Measurements from ENCODE around the gene FIGNL2.
"Not testable (repeated sequence)": the region's sequence is repeated elsewhere in the genome, so short reads cannot be mapped to it uniquely, and the experiment has no call there.

DNA sequence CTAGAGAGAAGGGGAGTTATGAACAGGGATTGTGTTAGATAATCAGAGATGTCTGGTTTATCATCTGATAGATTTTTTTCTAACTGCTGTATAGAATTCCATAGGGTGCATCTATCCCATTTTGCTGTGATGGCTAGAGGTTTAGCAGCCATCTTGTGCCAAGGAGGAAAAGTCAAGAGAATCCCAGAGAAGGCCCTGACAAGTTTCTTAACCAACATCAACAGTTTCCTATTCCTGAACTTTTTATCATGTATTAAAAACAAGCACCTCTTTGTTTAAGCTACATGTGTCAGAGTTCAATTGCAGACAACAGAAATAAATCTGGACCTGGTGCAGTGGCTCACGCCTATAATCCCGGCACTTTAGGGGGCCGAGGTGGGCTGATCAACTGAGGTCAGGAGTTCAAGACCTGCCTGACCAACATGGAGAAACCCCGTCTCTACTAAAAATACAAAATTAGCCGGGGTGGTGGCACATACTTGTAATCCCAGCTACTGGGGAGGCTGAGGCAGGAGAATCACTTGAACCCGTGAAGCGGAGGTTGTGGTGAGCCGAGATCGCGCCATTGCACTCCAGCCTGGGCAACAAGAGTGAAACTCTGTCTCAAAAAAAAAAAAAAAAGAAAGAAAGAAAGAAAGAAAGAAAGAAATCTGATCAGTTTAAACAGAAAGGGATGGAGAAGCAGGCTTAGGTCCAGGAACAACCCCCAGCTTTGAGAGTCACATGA is 36.9 kb upstream of the FIGNL2 start:
- not testable (repeated sequence) for TF ChIP-seq CTCF (IDR thresholded peaks at IDR 0.05; ENCODE audit: low read depth, low read length, missing input control); ATF3 (IDR thresholded peaks at IDR 0.05); FOXA1 (IDR thresholded peaks at IDR 0.05); SP1 (IDR thresholded peaks at IDR 0.05); REST (IDR thresholded peaks at IDR 0.05); HNF4A (conservative IDR thresholded peaks at IDR 0.05); YY1 (IDR thresholded peaks at IDR 0.05); EGR1 (IDR thresholded peaks at IDR 0.05; ENCODE audit: low read depth in 2 of 2); TAF1 (conservative IDR thresholded peaks at IDR 0.05); HNF4G (IDR thresholded peaks at IDR 0.05); FOXA2 (IDR thresholded peaks at IDR 0.05); RAD21 (IDR thresholded peaks at IDR 0.05)
- TF ChIP-seq, protein P1, sequence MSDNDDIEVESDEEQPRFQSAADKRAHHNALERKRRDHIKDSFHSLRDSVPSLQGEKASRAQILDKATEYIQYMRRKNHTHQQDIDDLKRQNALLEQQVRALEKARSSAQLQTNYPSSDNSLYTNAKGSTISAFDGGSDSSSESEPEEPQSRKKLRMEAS (IDR thresholded peaks at IDR 0.05) = not testable (repeated sequence)
- TF ChIP-seq, protein P2, sequence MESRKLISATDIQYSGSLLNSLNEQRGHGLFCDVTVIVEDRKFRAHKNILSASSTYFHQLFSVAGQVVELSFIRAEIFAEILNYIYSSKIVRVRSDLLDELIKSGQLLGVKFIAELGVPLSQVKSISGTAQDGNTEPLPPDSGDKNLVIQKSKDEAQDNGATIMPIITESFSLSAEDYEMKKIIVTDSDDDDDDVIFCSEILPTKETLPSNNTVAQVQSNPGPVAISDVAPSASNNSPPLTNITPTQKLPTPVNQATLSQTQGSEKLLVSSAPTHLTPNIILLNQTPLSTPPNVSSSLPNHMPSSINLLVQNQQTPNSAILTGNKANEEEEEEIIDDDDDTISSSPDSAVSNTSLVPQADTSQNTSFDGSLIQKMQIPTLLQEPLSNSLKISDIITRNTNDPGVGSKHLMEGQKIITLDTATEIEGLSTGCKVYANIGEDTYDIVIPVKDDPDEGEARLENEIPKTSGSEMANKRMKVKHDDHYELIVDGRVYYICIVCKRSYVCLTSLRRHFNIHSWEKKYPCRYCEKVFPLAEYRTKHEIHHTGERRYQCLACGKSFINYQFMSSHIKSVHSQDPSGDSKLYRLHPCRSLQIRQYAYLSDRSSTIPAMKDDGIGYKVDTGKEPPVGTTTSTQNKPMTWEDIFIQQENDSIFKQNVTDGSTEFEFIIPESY (IDR thresholded peaks at IDR 0.05) = not testable (repeated sequence)
